GM12892 (cell line): Measurements from ENCODE around the gene HIP1R.

Experiments
- DNase-seq: peaks from one replicate; pipeline ENCODE4 v3.0.0; 2011; ENCODE audit not compliant: insufficient read length
- FAIRE-seq: peaks from 2 replicates; lab custom pipeline; 2011; peaks lifted over from hg19 to GRCh38; lab: Jason Lieb, UNC
- POLR2A ChIP-seq: IDR thresholded peaks from 2 replicates; pipeline ENCODE4 v1.6.1; 2011; ENCODE audit warnings: low read depth, low read length, control low read depth
- POLR2AphosphoS5 ChIP-seq: IDR thresholded peaks from 2 replicates; pipeline ENCODE4 v1.6.1; 2011; ENCODE audit warnings: low read depth, low read length, control low read depth
- TAF1 ChIP-seq: IDR thresholded peaks from 2 replicates; pipeline ENCODE4 v1.6.1; 2011; ENCODE audit warnings: low read depth, mild to moderate bottlenecking, control low read depth, low read length, borderline replicate concordance

The HIP1R gene

DNA sequence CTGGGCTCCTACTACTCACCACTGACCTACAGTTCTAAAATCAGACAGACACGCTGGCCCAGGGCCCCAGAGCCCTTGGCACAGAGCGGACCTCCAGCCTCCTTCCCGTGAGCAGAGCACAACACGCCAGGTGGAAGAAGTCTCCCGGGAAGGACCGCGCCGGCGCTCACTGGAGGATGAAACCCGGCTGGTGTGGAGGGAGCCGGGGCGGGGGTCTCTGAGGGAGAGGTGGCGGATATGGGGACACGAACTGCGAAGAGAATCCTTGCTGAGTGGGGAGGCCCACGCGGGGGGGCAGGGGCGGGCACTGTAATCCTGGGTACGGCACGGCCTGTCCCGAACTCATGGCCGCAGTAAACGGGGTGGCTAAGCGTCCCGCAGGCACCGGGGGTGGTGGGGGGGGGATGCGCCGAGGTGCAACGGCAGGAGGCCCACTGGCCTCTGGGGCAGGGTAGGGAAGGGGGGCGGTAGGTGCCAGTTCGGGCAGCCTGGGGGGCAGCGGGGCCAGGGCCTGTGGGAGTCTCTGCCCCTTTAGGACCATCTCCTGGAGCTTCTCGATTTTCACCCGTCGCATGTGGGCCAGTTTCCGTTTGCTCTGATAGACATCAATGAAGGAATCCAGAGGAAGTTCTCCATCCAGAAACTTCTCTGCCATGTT lies 31.8 kb downstream of the HIP1R start:
- no peak for FAIRE-seq
- peak; percentile 22 for DNase-seq
- TF ChIP-seq POLR2A, result no peak
- TF ChIP-seq POLR2AphosphoS5, result no peak
- TF ChIP-seq TAF1, result no peak

DNA sequence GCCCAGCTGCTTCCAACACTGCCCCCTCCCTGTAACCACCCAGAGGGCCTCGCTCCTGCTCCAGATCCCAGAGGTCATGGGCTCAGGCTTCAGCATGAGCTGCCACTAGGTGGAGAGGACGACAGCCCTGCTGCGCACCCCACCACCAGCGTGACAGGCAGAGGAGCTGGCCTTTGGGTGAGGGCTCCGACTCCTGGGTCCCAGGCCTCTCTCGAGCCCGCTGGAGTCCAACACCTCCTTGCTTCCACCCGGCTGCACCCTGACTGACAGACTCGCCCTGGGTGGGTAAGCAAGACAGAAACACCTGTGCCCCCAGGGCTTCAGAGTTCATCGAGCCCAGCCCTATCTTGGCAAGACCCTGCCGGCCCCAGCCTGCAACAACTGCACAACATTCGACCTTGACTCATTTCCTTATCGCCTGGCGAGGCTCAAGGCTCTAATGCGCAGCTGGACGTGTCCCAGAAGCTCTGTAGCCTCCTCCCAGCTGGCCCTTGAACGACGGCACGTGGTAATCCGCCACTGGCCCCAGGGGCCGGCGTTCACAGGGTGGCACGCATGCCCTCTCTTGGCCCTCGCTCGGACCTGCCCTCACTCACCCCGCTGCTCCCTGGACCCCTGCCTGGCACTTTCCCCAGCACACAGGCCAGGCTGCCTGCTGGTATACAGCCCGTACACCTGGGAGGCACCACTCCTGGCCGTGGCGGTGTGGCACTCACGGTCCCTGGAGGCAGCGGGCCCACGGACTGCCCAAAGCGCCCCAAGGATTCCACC lies 32.6 kb downstream of the HIP1R start:
- no peak for FAIRE-seq
- peak; percentile 20 for DNase-seq
- TF ChIP-seq POLR2AphosphoS5 (no peak), POLR2A (no peak), TAF1 (no peak)

GRCh38 chr12:122868471-122869177 lies 33.4 kb downstream of the HIP1R start:
- no peak for FAIRE-seq
- DNase-seq, result no peak
- TF ChIP-seq POLR2A, result no peak
- TF ChIP-seq POLR2AphosphoS5, result no peak

GRCh38 chr12:122869207-122869973 lies 34.1 kb downstream of the HIP1R start:
- no peak for TF ChIP-seq POLR2AphosphoS5
- TF ChIP-seq TAF1, result no peak
- no peak for TF ChIP-seq POLR2A
- no peak for FAIRE-seq
- no peak for DNase-seq

DNA sequence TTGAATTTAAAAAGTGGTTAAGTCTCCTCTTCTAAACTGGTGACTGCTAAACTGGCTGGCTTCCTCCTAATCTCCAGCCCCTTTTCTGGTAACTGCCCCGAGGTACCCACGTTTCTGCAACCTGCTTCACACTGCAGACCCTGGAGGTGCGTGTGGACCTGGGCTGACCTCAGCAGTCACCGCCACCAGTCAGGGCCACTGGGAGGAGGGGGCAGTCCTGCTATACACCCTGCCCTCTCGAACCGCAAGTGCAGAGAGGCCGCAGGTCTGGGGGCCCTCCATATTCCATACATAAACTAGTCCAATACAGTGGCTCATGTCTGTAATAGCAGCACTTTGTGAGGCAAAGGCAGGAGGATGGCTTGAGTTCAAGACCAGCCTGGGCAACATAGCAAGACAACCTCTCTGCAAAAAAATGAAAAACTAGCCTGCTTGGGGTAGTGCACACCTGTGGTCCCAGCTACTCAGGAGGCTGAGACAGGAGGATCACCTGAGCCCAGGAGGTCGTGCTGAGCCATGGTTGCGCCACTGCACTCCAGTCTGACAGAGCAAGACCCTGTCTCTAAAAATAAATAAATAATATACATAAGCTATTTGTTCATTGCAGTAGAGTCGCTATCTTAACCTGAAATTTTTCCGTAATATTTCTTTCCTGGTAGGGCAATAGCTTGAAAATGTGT lies 35.0 kb downstream of the HIP1R start:
- no peak for FAIRE-seq
- no peak for DNase-seq
- TF ChIP-seq POLR2A (no peak), POLR2AphosphoS5 (no peak), TAF1 (no peak)

GRCh38 chr12:122870867-122871664 lies 35.8 kb downstream of the HIP1R start:
- TF ChIP-seq POLR2AphosphoS5 (no peak), TAF1 (no peak), POLR2A (no peak)
- DNase-seq (no peak), FAIRE-seq (no peak)

DNA sequence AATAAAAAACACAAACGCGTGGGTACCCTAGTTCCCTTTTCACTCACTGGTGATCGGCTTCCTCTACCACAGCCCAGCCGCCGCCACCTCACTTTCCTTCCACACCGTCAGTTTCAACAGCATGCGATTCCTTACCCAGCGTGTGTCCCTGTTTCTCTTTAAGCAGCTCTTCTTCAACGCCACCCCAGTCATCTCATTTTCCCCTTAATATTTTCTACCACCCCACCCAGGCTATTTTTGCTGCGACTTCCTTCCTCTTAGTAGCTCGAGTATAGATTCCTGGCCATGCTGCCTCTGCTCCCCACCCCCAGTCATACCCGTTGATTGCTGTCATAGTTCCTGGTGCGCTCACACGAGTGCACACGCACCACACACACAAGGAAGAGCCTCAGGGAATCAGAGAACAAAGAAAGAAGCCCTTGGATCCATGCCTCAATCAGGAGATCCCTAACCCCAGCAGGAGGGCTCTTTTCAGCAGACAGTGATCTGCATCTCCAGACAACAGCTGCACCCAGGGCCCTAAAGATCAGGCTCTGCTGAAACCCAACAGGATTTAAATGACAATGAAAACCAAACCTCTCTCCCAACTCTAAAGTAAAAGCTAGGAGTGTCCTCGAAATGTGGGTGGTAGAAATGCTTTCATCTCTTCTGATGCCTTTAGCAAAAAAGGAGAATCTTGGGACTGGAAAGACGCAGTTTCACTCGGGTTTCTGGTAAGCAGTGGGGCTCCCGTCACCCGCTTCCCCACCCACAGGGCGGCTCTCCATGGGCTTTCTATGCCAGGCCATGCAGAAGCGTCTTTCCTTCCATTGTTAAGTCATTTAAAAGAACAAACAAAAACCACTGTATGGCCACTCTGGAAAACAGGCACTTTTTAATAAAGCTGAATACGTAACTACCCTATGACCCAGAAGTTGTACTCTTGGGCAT lies 36.9 kb downstream of the HIP1R start:
- FAIRE-seq (peak; percentile 57), DNase-seq (peak; percentile 39)
- TF ChIP-seq POLR2AphosphoS5 (no peak), TAF1 (no peak), POLR2A (no peak)

DNA sequence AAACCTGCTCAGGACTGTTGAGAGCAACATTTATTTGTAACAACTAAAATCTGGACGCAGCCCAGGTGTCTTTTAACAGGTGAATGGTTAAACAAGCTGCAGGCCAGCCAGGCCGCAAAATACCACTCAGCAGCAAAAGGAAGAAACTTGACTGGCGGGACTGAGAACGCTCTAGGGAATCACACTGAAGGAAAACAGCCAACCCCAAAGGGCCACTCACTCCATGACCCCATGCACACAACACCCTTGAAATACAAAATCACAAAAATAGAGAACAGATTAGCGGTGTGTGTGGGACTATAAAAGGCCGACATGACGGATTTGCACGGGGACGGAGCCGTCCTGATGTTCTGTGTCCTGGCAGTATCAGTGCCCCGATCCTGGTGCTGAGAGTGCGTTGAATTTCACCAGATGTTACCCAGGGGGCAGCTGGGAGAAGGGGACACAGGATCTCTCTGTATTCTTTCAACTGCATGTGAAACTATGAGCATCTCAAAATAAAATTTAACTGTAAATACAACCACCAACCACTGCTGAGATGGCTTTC lies 37.6 kb downstream of the HIP1R start:
- DNase-seq (no peak), FAIRE-seq (no peak)
- TF ChIP-seq TAF1 (no peak), POLR2A (no peak), POLR2AphosphoS5 (no peak)

DNA sequence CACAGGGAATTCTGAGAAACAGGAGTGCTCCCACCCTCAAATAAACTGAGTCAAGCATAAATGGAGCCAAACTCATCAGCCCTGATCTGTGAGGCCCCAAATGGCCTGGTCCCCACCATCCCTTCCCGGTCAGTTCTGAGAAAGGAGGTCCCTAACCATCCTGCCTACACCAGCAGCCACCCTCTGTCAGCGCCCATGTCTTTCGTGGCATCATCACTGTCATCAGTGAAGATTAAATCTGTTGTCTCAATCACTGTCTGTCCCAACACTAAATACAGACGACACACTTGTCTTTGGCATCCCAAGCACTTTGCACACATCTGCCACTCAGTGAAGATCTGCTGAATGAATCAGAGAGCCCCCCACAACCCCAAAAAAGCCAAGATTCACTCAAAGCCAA lies 38.3 kb downstream of the HIP1R start:
- DNase-seq (no peak), FAIRE-seq (no peak)
- TF ChIP-seq POLR2A (no peak), POLR2AphosphoS5 (no peak), TAF1 (no peak)
